NCI-H524 treated with DMSO at 0.1 percent for 48 hours (cell line): ENCODE measurements around the gene RAB8B.
A peak's percentile ranks its signal among the peaks of the same experiment; 100 is the strongest.

Source experiments
- DNase-seq: peaks from one replicate; lab custom pipeline; 2025; lab: John Stamatoyannopoulos, UW

RAB8B gene

DNA sequence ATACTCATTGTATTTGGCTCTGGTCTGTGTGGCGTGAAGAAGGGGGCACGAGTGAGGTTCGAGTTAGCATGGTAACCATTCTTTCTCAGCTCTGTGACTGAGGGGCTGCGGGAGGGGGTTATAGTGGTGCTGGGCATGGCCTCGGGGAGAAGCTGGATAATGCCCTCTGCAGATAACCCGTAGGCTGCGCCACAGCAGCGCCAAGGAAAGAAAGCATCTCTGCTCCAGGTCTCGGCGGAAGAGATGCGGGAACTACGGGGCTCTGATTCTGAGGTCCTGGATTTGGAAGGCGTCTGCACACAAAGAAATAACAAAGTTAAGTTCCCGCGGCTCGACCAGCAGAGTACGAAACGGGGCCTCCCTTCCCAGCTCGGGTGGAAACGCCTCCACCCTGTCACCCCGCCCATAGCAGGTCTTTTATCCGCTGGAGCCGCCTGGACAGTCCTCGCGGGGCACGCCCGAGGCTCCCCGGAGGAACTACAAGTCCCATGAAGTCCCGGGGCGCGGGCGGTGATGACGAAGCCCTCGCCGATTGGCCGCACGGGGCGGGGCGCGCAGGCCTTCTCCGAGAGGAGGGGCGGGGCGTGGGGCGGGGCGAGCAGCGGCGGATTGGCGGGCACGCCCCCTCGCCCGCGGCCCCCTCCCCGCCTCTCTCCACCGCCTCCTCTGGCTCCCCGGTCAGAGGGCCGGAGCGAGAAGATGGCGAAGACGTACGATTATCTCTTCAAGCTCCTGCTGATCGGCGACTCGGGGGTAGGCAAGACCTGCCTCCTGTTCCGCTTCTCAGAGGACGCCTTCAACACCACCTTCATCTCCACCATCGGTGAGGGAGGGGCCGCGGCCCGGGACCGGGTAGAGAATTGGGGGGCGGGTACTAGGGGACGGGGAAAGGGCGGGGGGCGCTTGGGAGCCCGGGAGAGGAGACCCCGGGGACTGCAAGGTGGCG lies at the start of gene RAB8B:
RAB8B (plus strand) TSS at position 681 of the 946 bp plus-strand sequence; CDS start at position 700, 19 bp downstream.
- DNase-seq = peak; percentile 79

DNA sequence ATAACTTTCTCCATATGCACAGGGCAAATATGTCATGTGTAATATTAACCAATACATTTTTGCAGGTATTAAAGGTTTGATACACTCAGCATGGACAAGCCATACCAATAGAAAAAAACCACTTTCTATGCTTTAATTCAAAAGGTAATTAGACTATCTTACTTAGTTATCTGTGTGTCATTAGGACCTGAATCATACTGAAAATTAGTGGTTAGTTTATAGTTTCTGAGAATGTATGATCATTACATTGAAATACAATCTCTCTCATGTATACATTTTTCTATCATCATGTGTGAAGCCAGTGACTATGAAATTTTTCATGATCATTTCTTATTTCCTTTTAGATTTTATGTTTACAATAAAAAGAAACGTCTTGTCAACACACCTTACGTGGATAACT lies 48.5 kb upstream of the RAB8B start:
- DNase-seq = no peak

DNA sequence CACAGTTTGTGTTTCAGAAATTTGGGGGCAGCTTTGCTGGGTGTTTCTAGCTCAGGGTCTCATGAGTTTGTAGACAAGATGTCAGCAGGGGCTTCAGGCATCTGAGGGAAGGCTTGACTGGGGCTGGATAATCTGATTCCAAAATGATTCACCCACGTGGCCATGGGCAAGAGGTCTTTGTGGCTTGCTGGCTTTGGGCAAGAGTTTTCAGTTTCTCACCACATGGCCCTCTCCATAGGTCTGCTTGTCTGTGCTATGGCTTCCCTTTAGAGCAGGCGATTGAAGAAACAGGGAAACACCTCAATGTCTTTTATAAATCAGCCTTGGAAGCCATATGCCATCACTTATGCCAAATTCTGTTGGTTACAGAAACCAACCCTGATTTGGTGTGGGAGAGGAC lies 44.0 kb upstream of the RAB8B start:
- no peak for DNase-seq

DNA sequence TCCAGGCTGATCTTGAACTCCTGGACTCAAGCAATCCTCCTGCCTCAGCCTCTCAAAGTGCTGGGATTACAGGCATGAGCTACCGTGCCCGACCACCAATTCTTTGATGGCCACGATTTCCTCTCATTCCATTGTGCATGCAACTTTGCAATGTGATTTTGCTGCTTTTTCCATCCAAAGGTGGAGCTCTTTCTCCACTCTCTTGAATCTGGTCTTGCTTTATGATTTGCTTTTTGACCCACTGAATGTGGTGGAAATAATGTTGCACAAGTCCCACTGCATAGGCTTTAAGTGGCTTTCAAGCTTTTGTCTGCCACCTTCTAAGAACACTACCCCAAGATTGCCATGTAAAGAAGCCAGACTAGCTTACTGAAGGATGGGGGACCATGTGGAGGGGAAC lies 42.7 kb upstream of the RAB8B start:
- DNase-seq = no peak

DNA sequence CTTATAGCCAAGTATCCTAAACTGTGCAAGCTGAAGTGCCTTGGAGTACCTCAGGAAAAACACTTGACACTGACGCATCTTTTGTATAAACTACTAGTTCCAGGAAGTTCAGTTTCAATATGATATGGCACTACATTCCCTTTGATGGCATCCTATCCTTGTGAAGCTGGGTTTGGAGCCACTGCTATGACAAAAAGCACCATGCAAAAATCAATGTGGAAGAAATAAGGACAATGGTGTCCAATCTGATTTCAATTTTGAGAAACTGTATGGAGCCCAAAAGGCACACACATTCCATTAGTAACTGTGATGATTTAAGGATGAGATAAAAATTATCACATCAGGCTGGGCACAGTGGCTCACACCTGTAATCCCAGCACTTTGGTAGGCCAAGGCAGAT lies 37.7 kb upstream of the RAB8B start:
- no peak for DNase-seq

- no peak for DNase-seq
These were observed 33.9 kb upstream of the RAB8B start for GRCh38 chr15:63155486-63155885.

GRCh38 chr15:63156086-63156710 lies 33.2 kb upstream of the RAB8B start:
- no peak for DNase-seq

- DNase-seq = no peak
These were observed 32.7 kb upstream of the RAB8B start for GRCh38 chr15:63156755-63157117.

GRCh38 chr15:63157118-63157843 lies 32.1 kb upstream of the RAB8B start, which contains the start of gene RPS27L:
TSS of gene RPS27L (minus strand) at chr15:63157477. CDS start at chr15:63157405, 72 bp downstream.
- DNase-seq = peak; percentile 78

DNA sequence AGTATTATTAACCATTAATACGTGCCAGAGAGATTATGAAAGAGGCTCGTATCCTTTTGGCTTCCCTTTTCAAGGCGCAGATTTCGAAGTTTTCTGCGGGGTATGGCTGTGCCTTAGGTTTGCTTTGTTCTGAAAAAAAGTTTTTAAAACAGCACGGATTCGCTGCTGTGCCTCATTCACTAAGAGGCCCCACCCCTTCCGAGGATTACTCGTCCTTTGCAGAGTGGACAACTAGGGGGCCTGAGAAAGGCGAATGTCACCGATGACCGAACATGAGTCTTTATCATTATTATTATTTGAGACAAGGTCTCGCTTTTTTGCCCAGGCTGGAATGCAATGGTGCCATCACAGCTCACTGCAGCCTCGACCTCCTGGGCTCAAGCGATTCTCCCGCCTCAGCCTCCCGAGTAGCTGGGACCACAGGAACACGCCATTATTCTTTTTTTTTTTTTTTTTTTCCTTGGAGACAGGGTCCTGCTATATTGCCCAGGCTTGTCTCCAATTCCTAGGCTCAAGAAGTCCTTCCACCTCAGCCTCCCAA lies 31.4 kb upstream of the RAB8B start:
- no peak for DNase-seq

DNA sequence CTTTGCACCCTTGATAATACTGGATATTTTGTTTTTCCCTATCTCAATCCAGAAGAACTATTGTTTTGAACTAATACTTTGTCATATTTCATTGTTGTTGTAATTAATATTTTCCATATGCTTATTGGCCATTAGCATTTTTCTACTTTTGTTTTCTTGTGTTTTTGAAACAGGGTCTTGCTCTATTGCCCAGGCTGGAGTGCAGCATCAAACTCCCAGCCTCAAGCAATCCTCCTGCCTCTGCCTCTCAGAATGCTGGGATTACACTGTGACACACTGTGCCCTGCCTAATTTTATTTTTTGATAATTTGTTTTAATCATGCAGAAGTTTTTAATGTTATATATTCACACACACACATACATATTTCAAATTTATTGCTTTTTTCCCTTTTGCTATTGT lies 28.8 kb upstream of the RAB8B start:
- DNase-seq = no peak

GRCh38 chr15:63163217-63163616 lies 26.2 kb upstream of the RAB8B start:
- peak; percentile 89 for DNase-seq

DNA sequence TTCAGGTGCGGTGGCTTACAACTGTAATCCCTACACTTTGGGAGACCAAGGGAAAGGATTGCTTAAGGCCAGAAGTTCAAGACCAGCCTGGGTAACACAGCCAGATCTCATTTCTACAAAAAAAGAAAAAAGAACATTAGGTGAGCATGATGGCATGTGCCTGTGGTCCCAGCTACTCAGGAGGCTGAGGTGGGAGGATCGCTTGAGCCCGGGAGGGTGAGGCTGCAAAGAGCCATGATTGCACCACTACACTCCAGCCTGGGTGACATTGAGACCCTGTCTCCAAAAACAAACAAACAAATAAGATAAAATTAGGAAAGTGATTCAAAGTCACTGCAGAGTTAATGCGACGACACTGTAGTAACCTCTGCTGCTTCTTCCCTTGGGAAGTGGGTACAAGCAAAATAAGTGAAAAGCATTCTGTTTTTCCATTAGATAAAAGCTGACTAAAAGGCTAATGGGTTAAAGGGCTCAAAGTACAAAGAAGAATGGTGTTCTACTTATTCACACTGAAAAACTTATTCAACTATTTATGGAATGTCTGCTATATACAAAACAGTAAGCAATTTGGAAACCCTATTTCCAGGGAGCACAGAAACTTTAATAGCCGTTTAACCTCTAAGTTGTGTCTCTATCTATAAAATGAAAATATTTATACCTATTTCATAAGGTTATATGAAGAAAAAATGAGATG lies 24.1 kb upstream of the RAB8B start:
- DNase-seq = no peak

GRCh38 chr15:63166219-63166618 lies 23.2 kb upstream of the RAB8B start:
- no peak for DNase-seq

DNA sequence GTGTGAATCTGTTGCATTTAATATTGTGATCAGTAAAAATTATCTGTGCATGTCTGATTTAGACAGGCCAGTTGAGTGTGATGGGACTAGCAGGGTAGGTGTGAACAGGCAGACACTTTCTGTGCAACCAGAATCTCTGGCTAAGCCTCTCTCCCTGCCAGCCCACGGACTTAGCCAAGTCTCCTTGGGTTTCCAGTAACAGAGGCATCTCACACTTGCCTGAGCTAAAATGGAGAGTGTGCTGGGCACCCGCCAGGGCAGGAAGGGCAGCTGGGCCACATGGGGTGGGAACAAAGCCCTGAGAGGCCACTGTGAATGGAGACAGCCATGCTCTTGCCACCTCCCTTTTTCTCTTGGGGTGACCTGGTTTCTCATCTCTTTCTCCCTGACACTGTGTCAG lies 19.6 kb upstream of the RAB8B start:
- DNase-seq = no peak

GRCh38 chr15:63172376-63172775 lies 17.0 kb upstream of the RAB8B start:
- no peak for DNase-seq

- no peak for DNase-seq
These were observed 16.5 kb upstream of the RAB8B start for GRCh38 chr15:63172851-63173451.

DNA sequence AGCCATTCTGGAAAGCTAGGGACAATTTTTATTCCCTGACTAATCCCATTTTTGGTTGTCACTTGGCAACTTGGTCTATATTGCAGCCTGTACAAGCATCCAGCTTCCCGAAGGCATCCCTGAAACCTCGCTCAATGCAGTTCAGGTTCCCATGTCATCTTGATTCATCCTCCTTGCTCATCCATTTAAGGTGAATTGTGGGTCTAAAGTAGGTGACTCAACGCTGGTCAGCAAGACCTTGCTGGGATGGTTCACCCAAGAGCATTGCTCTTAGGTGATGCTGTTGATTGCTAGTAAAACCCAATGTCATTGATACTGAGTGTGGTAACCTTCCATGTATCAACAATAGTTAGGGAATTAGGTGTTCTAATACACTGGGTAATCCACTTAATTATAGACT lies 13.1 kb upstream of the RAB8B start:
- no peak for DNase-seq

DNA sequence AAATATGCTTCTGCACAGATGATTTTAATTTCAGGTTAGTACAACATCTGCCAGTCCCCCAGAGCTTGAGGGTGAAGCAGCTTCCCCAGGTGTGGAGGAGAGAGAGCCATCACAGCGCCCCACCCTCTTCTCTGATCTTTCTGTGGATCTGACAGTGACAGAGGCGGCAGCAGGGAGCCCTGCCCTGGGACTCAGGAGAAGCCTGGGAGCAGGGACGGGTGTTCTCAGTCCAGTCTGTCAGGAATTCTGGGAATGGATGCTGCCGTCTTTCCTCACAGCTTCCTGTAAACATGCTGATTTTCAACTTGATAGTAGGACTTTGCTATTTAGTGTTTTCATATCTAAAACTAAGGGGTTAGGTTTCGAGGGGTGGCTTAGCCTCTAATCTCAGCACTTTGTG lies 11.4 kb upstream of the RAB8B start:
- DNase-seq = peak; percentile 46

DNA sequence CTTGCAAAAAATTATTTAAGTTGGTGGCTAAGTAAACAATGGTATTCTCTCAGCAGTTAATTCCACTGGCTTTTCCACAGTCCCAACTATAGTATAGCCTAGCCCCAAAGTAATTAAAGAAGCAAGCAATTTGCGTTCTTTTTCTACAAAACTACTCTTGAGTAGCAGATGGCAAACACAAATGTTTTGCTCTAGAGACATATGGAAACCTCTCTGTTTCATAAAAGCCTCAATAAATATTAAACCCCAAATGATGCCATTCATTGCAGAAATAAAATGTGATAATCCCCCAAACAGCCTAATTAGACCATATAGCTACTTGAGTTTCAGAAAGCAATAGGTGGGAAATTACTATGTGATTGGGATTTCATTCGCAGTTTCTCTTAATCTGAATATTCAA lies 8.7 kb upstream of the RAB8B start:
- peak; percentile 87 for DNase-seq

DNA sequence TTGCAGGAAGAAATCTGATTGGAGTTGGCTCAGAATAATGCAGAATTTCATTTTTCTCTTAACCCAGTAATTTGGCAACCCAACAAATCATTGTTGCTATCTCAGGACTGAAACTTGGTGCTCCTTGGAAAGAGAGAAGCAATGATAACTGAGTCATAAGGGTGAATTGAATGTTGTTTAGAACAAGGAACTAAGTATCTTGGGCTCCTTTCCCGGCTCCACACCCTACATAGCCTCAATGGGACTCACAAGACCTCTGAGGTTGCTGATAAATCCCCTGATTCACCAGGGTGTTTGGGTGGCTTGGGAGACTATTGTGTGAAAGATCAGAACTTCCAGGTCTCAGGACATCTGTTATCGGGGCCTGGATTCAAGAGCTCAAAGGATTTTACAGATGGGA lies 7.8 kb upstream of the RAB8B start:
- DNase-seq = no peak
